Mesothelial cell of epicardium (in vitro differentiated cells): ENCODE data around the gene CWC22. TPM values are rescaled to one million over a fixed set of nuclear protein-coding genes. Genes with fewer than 3 reads are reported as not detected.
"Not testable (repeated sequence)": the region's sequence is repeated elsewhere in the genome, so short reads cannot be mapped to it uniquely, and the experiment has no call there.

Source experiments
- DNase-seq, 2 experiments: peaks; one replicate each; pipeline ENCODE4 v3.0.0; 2021; ENCODE audit warnings: low spot score in 2 of 2; ENCODE audit not compliant: unreplicated experiment in 2 of 2
- H3K27ac Mint-ChIP-seq: 2 replicates; pipeline ENCODE4 v1.8.0; 2021; ENCODE audit warnings: mixed read lengths
- H3K27me3 Mint-ChIP-seq: 2 replicates; pipeline ENCODE4 v1.8.0; 2021; ENCODE audit warnings: low read depth, mixed read lengths
- H3K36me3 Mint-ChIP-seq: 2 replicates; pipeline ENCODE4 v1.8.0; 2021; ENCODE audit warnings: mixed read lengths
- H3K4me1 Mint-ChIP-seq: 2 replicates; pipeline ENCODE4 v1.8.0; 2021; ENCODE audit warnings: mixed read lengths
- H3K4me3 Mint-ChIP-seq: 2 replicates; pipeline ENCODE4 v1.8.0; 2021; ENCODE audit warnings: mild to moderate bottlenecking, moderate library complexity, mixed read lengths
- H3K9me3 Mint-ChIP-seq: 2 replicates; pipeline ENCODE4 v1.8.0; 2021; ENCODE audit warnings: mixed read lengths
- CTCF ChIP-seq: fragments of 200-600 bp; sonication (generic); IDR thresholded peaks from one replicate; pipeline ENCODE4 v1.5.0; 2021; ENCODE audit warnings: antibody characterized with exemption; ENCODE audit not compliant: unreplicated experiment
- total RNA-seq: library from RNA; stranded (reverse); gene quantifications from 3 replicates; pipeline ENCODE4 v1.2.1, GENCODE V29; 2021

Gene CWC22
- total RNA-seq, 1 donor from 2014 or later, result 22.8 TPM

- H3K4me1 Mint-ChIP-seq, result peaks cover 10% of the 10 kb centered on the region
- H3K27ac Mint-ChIP-seq, result no peak overlapping the region
- no peaks in the 10 kb centered on the region for H3K9me3 Mint-ChIP-seq
- TF ChIP-seq CTCF, result no peak
- H3K4me3 Mint-ChIP-seq, result no peak overlapping the region
- DNase-seq, result no peak
- no peaks in the 10 kb centered on the region for H3K36me3 Mint-ChIP-seq
- peaks cover 5% of the 10 kb centered on the region for H3K27me3 Mint-ChIP-seq
Observed at GRCh38 chr2:180010701-180011100, 3.6 kb upstream of the CWC22 start.

- Mint-ChIP-seq H3K27ac (peak overlapping the region; percentile 100), H3K4me1 (peaks cover 12% of the 10 kb centered on the region), H3K27me3 (peaks cover 2% of the 10 kb centered on the region), H3K4me3 (peak overlapping the region; percentile 99), H3K9me3 (no peaks in the 10 kb centered on the region), H3K36me3 (peaks cover 2% of the 10 kb centered on the region)
- DNase-seq, result no peak
- no peak for TF ChIP-seq CTCF
Observed at GRCh38 chr2:180006231-180006630, 866 bp downstream of the CWC22 start.

- H3K4me1 Mint-ChIP-seq, result peaks cover 12% of the 10 kb centered on the region
- H3K36me3 Mint-ChIP-seq, H3K27ac Mint-ChIP-seq, H3K27me3 Mint-ChIP-seq, DNase-seq, H3K9me3 Mint-ChIP-seq: not testable (repeated sequence)
- H3K4me3 Mint-ChIP-seq, result peak overlapping the region; percentile 99
Observed at GRCh38 chr2:180005465-180005864, 1.6 kb downstream of the CWC22 start.

- peak overlapping the region; percentile 52 for H3K4me3 Mint-ChIP-seq
- H3K4me1 Mint-ChIP-seq, result peaks cover 12% of the 10 kb centered on the region
- no peak for DNase-seq
- peaks cover 2% of the 10 kb centered on the region for H3K36me3 Mint-ChIP-seq
- H3K9me3 Mint-ChIP-seq, result no peaks in the 10 kb centered on the region
- H3K27me3 Mint-ChIP-seq, result no peaks in the 10 kb centered on the region
- no peak for TF ChIP-seq CTCF
- H3K27ac Mint-ChIP-seq, result no peak overlapping the region
Observed at GRCh38 chr2:180004731-180005130, 2.4 kb downstream of the CWC22 start.

GRCh38 chr2:180003559-180003958 is 3.5 kb downstream of the CWC22 start:
- Mint-ChIP-seq H3K27me3 (no peaks in the 10 kb centered on the region), H3K27ac (no peak overlapping the region)

GRCh38 chr2:180003073-180003472 is 4.0 kb downstream of the CWC22 start:
- Mint-ChIP-seq H3K4me3 (no peak overlapping the region), H3K36me3 (peaks cover 2% of the 10 kb centered on the region), H3K9me3 (no peaks in the 10 kb centered on the region), H3K27ac (no peak overlapping the region), H3K27me3 (no peaks in the 10 kb centered on the region), H3K4me1 (peaks cover 15% of the 10 kb centered on the region)
- no peak for DNase-seq
- TF ChIP-seq CTCF, result no peak

More at GRCh38 chr2:180003559-180003958, 3.5 kb downstream of the CWC22 start:
- Mint-ChIP-seq H3K4me3 (no peak overlapping the region), H3K9me3 (no peaks in the 10 kb centered on the region), H3K36me3 (peaks cover 2% of the 10 kb centered on the region), H3K4me1 (peaks cover 12% of the 10 kb centered on the region)
- no peak for TF ChIP-seq CTCF
- no peak for DNase-seq
